Smooth muscle cell (in vitro differentiated cells): ENCODE results near the gene STUM. TPM values are rescaled to one million over a fixed set of nuclear protein-coding genes. Genes with fewer than 3 reads are reported as not detected.

Experiments
- DNase-seq: peaks from one replicate; lab custom pipeline; 2025; ENCODE audit not compliant: unreplicated experiment; lab: John Stamatoyannopoulos, UW
- H2AFZ ChIP-seq: fragments of 200-600 bp; sonication (generic); 2 replicates; pipeline ENCODE4 v1.6.0; 2016; ENCODE audit warnings: antibody characterized with exemption, low read depth, mild to moderate bottlenecking
- H3F3A ChIP-seq: fragments of 200-600 bp; sonication (generic); 2 replicates; pipeline ENCODE4 v1.6.0; 2017; ENCODE audit warnings: antibody characterized with exemption, low read depth
- H3K27ac ChIP-seq: fragments of 200-600 bp; sonication (generic); 2 replicates; pipeline ENCODE4 v1.5.1; 2016; ENCODE audit warnings: low read depth, mild to moderate bottlenecking
- H3K27me3 ChIP-seq: fragments of 200-600 bp; sonication (generic); 2 replicates; pipeline ENCODE4 v1.6.1; 2016; ENCODE audit warnings: low read depth, mild to moderate bottlenecking
- H3K36me3 ChIP-seq: fragments of 200-600 bp; sonication (generic); 2 replicates; pipeline ENCODE4 v1.5.1; 2016; ENCODE audit warnings: low read depth
- H3K4me1 ChIP-seq: fragments of 200-600 bp; sonication (generic); 2 replicates; pipeline ENCODE4 v1.5.1; 2016; ENCODE audit warnings: low read depth
- H3K4me2 ChIP-seq: fragments of 200-600 bp; sonication (generic); 2 replicates; pipeline ENCODE4 v1.6.0; 2016; ENCODE audit warnings: mild to moderate bottlenecking
- H3K4me3 ChIP-seq: fragments of 200-600 bp; sonication (generic); 2 replicates; pipeline ENCODE4 v1.5.1; 2016; ENCODE audit warnings: mild to moderate bottlenecking
- H3K79me2 ChIP-seq: fragments of 200-600 bp; sonication (generic); 2 replicates; pipeline ENCODE4 v1.6.0; 2016; ENCODE audit warnings: low read depth, mild to moderate bottlenecking
- H3K9ac ChIP-seq: fragments of 200-600 bp; sonication (generic); 2 replicates; pipeline ENCODE4 v1.6.0; 2016; ENCODE audit warnings: low read depth
- H3K9me3 ChIP-seq: fragments of 200-600 bp; sonication (generic); replicated peaks from 2 replicates; pipeline ENCODE4 v1.5.1; 2016; ENCODE audit warnings: low read depth
- H4K20me1 ChIP-seq: fragments of 200-600 bp; sonication (generic); 2 replicates; pipeline ENCODE4 v1.6.0; 2016; ENCODE audit warnings: low read depth
- WGBS: methylation state at CpG from one replicate; pipeline ENCODE4 v1.1.7; 2016; ENCODE audit warnings: low lambda C conversion rate; 5-methylcytosine and 5-hydroxymethylcytosine counted together
- polyA plus RNA-seq: library from polyadenylated mRNA; unstranded; fragments of >200 nt; fragmentation: Nextera tagmentation; extraction: Ambion mirVana; gene quantifications from 2 replicates; pipeline ENCODE4 v1.2.1, GENCODE V29; 2016
- total RNA-seq: library from RNA; depleted of rRNA; stranded (reverse); fragments of >200 nt; gene quantifications from 2 replicates; pipeline ENCODE4 v1.2.3, GENCODE V29; 2014
- TF ChIP-seq, protein P1 (sequence below): fragments of 200-600 bp; sonication (generic); IDR thresholded peaks from 2 replicates; pipeline ENCODE4 v1.5.1; 2017; ENCODE audit warnings: borderline replicate concordance, mild to moderate bottlenecking, antibody characterized with exemption; ENCODE audit not compliant: insufficient read depth, poor library complexity, severe bottlenecking

The STUM gene
- total and polyA plus RNA-seq, 2 experiments from 2014 or later, result 0.04 TPM; not detected in 1

DNA sequence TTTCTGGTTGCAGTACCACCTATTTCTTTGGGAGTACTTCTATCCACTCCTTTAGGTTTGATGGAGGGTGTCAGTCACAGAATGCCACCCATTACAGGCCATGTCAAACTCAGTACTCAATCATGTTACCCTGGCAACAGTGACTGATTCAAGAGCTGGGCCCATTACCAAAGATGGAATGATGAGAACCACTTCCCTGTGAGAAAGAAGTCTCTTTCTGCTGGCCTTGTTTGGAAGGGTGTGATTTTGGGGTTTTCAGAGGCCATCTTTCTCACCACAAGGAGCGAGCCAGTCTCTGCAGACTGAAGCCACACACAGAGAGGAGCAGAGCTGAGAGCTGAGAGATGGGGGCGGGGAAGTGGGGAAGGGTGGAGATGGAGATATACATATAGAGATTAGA, 13.9 kb upstream of the STUM start:
- no peak overlapping the region for H3K9ac ChIP-seq
- no peaks in the 10 kb centered on the region for H3K36me3 ChIP-seq
- TF ChIP-seq, protein P1, sequence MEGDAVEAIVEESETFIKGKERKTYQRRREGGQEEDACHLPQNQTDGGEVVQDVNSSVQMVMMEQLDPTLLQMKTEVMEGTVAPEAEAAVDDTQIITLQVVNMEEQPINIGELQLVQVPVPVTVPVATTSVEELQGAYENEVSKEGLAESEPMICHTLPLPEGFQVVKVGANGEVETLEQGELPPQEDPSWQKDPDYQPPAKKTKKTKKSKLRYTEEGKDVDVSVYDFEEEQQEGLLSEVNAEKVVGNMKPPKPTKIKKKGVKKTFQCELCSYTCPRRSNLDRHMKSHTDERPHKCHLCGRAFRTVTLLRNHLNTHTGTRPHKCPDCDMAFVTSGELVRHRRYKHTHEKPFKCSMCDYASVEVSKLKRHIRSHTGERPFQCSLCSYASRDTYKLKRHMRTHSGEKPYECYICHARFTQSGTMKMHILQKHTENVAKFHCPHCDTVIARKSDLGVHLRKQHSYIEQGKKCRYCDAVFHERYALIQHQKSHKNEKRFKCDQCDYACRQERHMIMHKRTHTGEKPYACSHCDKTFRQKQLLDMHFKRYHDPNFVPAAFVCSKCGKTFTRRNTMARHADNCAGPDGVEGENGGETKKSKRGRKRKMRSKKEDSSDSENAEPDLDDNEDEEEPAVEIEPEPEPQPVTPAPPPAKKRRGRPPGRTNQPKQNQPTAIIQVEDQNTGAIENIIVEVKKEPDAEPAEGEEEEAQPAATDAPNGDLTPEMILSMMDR, result no peak
- H3K9me3 ChIP-seq, result no peaks in the 10 kb centered on the region
- no peak for DNase-seq
- H4K20me1 ChIP-seq, result no peaks in the 10 kb centered on the region
- 100% methylated on average over 2 of the region's 2 CpGs for WGBS
- no peaks in the 10 kb centered on the region for H3K27me3 ChIP-seq
- no peak overlapping the region for H3K4me3 ChIP-seq
- H2AFZ ChIP-seq, result no peak overlapping the region
- no peak overlapping the region for H3K4me2 ChIP-seq
- no peaks in the 10 kb centered on the region for H3K79me2 ChIP-seq
- H3F3A ChIP-seq, result no peaks in the 10 kb centered on the region
- H3K4me1 ChIP-seq, result no peaks in the 10 kb centered on the region
- H3K27ac ChIP-seq, result no peak overlapping the region

DNA sequence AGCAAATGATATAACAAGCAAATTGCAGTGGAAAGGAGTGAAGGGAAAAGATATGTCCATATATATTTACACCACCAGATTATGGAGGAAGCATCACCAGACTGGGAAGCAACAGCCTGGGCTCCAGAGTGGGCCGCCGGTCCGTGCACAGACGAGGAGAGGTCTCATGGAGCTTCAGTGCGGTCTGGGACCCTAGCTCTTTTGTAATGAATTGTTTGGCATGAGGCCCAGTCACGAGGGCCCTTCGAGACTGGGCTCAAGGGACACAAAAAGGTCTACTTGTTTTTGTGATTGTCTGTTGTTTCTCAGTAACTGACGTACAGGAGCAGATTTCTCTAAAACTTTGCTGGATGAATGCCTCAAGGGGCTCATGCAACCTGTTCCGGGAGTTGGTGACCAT, 12.9 kb upstream of the STUM start:
- Histone ChIP-seq H3K9ac (no peak overlapping the region), H3K4me1 (no peaks in the 10 kb centered on the region), H3K36me3 (no peaks in the 10 kb centered on the region), H3K27me3 (no peaks in the 10 kb centered on the region), H3F3A (no peaks in the 10 kb centered on the region), H3K9me3 (no peaks in the 10 kb centered on the region), H3K27ac (no peak overlapping the region), H3K4me3 (no peak overlapping the region), H3K4me2 (no peak overlapping the region), H3K79me2 (no peaks in the 10 kb centered on the region), H2AFZ (no peak overlapping the region), H4K20me1 (no peaks in the 10 kb centered on the region)
- TF ChIP-seq, protein P1, result no peak
- DNase-seq, result no peak
- WGBS, result 92% methylated on average over 9 of the region's 9 CpGs

DNA sequence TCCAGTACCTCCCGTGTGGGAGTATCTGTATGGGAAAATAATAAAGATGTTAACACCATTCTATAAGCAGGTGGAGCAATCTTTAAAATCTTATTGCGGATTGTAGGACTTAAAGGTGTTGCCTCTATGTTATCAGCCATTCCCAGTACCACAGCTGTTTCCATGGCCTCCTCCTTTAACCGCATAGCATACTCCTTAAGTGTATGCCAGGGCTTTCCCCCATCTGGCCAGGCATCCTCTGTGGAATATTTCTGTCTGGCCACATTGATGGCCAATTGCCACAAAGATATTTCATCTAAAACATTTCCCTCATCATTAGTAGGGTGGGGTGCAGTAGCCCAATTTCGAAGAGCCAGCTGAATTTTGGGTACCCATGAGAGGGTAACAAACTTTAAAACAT, 7.3 kb upstream of the STUM start:
- 88% methylated on average over 4 of the region's 4 CpGs for WGBS
- Histone ChIP-seq H2AFZ (no peak overlapping the region), H3K4me1 (no peaks in the 10 kb centered on the region), H3K27ac (no peak overlapping the region), H4K20me1 (no peaks in the 10 kb centered on the region), H3K4me2 (no peak overlapping the region), H3K27me3 (no peaks in the 10 kb centered on the region), H3K9me3 (no peaks in the 10 kb centered on the region), H3K36me3 (no peaks in the 10 kb centered on the region), H3K9ac (no peak overlapping the region), H3K4me3 (no peak overlapping the region), H3K79me2 (no peaks in the 10 kb centered on the region), H3F3A (no peaks in the 10 kb centered on the region)
- no peak for DNase-seq
- TF ChIP-seq, protein P1, result no peak

DNA sequence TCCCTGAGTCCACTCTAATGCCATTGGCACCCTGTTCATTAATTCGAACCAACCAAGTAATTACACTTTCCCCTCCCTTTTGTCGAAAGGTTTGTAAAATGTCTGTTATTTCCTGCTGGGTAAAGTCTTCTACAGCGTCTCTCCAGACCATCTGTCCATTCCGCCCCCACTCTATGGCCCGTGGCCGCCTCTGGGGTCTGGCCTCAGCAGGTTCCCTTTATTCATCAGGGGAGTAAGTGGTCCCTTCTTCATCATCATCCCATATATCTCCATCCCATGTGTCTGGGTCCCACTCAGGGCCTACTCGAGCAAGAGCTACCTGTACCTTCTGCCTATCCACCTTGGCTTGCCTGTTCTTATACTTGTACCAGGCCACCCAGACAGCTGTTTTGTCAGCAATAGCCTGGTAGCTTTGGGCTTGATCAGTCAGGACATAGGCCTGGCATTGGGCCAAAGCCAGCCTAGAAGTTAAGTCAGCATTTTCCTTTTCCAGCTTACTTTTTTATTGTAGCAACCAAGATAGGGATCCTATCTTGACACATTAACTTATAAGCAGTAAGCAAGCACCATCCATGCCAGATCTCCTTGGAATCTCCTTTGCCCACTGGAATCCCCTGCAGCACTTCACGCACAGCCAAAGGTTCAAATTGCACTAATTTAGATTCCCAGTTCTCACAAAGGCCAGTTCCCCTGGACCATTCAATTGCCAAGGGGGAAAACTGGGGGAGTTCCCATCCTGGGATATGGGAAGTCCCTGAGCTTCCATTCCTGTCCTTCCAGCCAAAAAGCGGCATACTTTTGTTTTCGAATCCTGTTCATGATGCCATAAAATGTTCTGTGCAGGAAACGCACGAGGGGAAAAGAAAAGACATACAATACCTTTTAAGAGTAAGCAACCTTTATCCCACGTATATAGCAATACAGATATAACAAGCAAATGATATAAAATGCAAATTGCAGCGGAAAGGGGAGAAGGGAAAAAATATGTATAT, 6.6 kb upstream of the STUM start:
- no peak overlapping the region for H2AFZ ChIP-seq
- no peak overlapping the region for H3K9ac ChIP-seq

More for the DNA sequence above, 6.6 kb upstream of the STUM start:
- no peaks in the 10 kb centered on the region for H3K4me1 ChIP-seq
- no peak for DNase-seq
- no peaks in the 10 kb centered on the region for H4K20me1 ChIP-seq
- H3K36me3 ChIP-seq, result no peaks in the 10 kb centered on the region
- H3K27me3 ChIP-seq, result no peaks in the 10 kb centered on the region
- no peaks in the 10 kb centered on the region for H3K79me2 ChIP-seq
- H3K4me3 ChIP-seq, result no peak overlapping the region
- WGBS, result 93% methylated on average over 14 of the region's 14 CpGs
- no peak overlapping the region for H3K4me2 ChIP-seq
- H3K27ac ChIP-seq, result no peak overlapping the region
- no peaks in the 10 kb centered on the region for H3F3A ChIP-seq
- no peaks in the 10 kb centered on the region for H3K9me3 ChIP-seq
- TF ChIP-seq, protein P1, result no peak
